H54 (cell line): Measurements from ENCODE around the gene FBXL17.

Source experiments
- DNase-seq: peaks from one replicate; pipeline ENCODE4 v3.0.0; 2011; ENCODE audit warnings: low spot score, mixed read lengths; ENCODE audit not compliant: insufficient read length
- FAIRE-seq: peaks from 3 replicates; lab custom pipeline; 2011; peaks lifted over from hg19 to GRCh38; lab: Jason Lieb, UNC
- POLR2A ChIP-seq: IDR thresholded peaks from 2 replicates; pipeline ENCODE4 v1.6.1; 2011; ENCODE audit warnings: low read depth, mild to moderate bottlenecking, low read length

Gene FBXL17

GRCh38 chr5:108384741-108385140 is 2.8 kb upstream of the FBXL17 start:
- no peak for TF ChIP-seq POLR2A
- no peak for DNase-seq
- no peak for FAIRE-seq

- no peak for FAIRE-seq
These were observed 959 bp upstream of the FBXL17 start for GRCh38 chr5:108382784-108383330.

GRCh38 chr5:108381350-108381953 is 446 bp downstream of the FBXL17 start:
- FAIRE-seq (no peak), DNase-seq (peak; percentile 17)
- peak; percentile 51 for TF ChIP-seq POLR2A

More at GRCh38 chr5:108382784-108383330, 959 bp upstream of the FBXL17 start:
- no peak for DNase-seq
- no peak for TF ChIP-seq POLR2A

- peak; percentile 33 for DNase-seq
- FAIRE-seq: no peak
- no peak for TF ChIP-seq POLR2A
These were observed 1.2 kb downstream of the FBXL17 start for GRCh38 chr5:108380531-108381349.

GRCh38 chr5:108379722-108380530 is 2.0 kb downstream of the FBXL17 start:
- TF ChIP-seq POLR2A: no peak
- FAIRE-seq (no peak), DNase-seq (no peak)

GRCh38 chr5:108375768-108376167 is 6.1 kb downstream of the FBXL17 start:
- FAIRE-seq (no peak), DNase-seq (no peak)
- no peak for TF ChIP-seq POLR2A

- TF ChIP-seq POLR2A: no peak
- FAIRE-seq (no peak), DNase-seq (no peak)
These were observed 8.5 kb downstream of the FBXL17 start for GRCh38 chr5:108373426-108373825.

GRCh38 chr5:108372369-108372768 is 9.5 kb downstream of the FBXL17 start:
- no peak for TF ChIP-seq POLR2A
- no peak for DNase-seq

GRCh38 chr5:108371263-108371662 is 10.6 kb downstream of the FBXL17 start:
- TF ChIP-seq POLR2A: no peak
- FAIRE-seq (no peak), DNase-seq (no peak)

More at GRCh38 chr5:108372369-108372768, 9.5 kb downstream of the FBXL17 start:
- FAIRE-seq: peak; percentile 6

GRCh38 chr5:108369167-108369566 is 12.7 kb downstream of the FBXL17 start:
- TF ChIP-seq POLR2A: no peak
- no peak for DNase-seq
- FAIRE-seq: no peak

- FAIRE-seq (no peak), DNase-seq (no peak)
These were observed 14.1 kb downstream of the FBXL17 start for GRCh38 chr5:108367679-108368334.

GRCh38 chr5:108366500-108366899 is 15.4 kb downstream of the FBXL17 start:
- FAIRE-seq: no peak
- no peak for TF ChIP-seq POLR2A
- no peak for DNase-seq

More at GRCh38 chr5:108367679-108368334, 14.1 kb downstream of the FBXL17 start:
- TF ChIP-seq POLR2A: no peak

GRCh38 chr5:108361771-108362170 is 20.1 kb downstream of the FBXL17 start:
- DNase-seq (no peak), FAIRE-seq (no peak)
- no peak for TF ChIP-seq POLR2A
